Fibroblast of lung (primary cell): ENCODE measurements around the gene DCST2. TPM values are rescaled to one million over a fixed set of nuclear protein-coding genes. Genes with fewer than 3 reads are reported as not detected.

Source experiments
- DNase-seq, 2 donors: peaks; one replicate each; pipeline versions ENCODE4 v3.0.0 to v3.0.0-alpha.2; 2010; ENCODE audit warnings: low read depth in 2 of 2
- H2AFZ ChIP-seq: 2 replicates; pipeline ENCODE4 v1.5.1; 2012; ENCODE audit warnings: low read length, control low read depth, inconsistent platforms
- H3K27ac ChIP-seq: 2 replicates; pipeline ENCODE4 v1.5.1; 2011; ENCODE audit warnings: low read length, control low read depth; ENCODE audit not compliant: insufficient read depth
- H3K27me3 ChIP-seq: 2 replicates; pipeline ENCODE4 v1.5.1; 2011; ENCODE audit warnings: mild to moderate bottlenecking, low read length; ENCODE audit not compliant: control insufficient read depth, insufficient read depth
- H3K36me3 ChIP-seq: 2 replicates; pipeline ENCODE4 v1.5.1; 2011; ENCODE audit warnings: low read length; ENCODE audit not compliant: control insufficient read depth, insufficient read depth
- H3K4me1 ChIP-seq: 2 replicates; pipeline ENCODE4 v1.5.1; 2011; ENCODE audit warnings: low read length; ENCODE audit not compliant: control insufficient read depth, insufficient read depth; ENCODE audit errors: extremely low read depth
- H3K4me2 ChIP-seq: 2 replicates; pipeline ENCODE4 v1.5.1; 2011; ENCODE audit warnings: low read length, control low read depth; ENCODE audit not compliant: insufficient read depth; ENCODE audit errors: extremely low read depth
- H3K4me3 ChIP-seq, 4 experiments: fragments of 200-600 bp in 1 of 4; sonication (generic) in 1 of 4; replicated peaks in 1 of 4; 2 replicates each; pipeline ENCODE4 v1.5.1; 2011 to 2016; ENCODE audit warnings: low read length in 4 of 4, low read depth in 3 of 4, mild to moderate bottlenecking in 3 of 4, control low read depth in 2 of 4, inconsistent platforms in 1 of 4, mixed read lengths in 1 of 4; ENCODE audit not compliant: insufficient read depth in 1 of 4; ENCODE audit errors: control extremely low read depth in 1 of 4
- H3K79me2 ChIP-seq: 2 replicates; pipeline ENCODE4 v1.5.1; 2012; ENCODE audit warnings: mild to moderate bottlenecking, low read length, inconsistent platforms; ENCODE audit not compliant: control insufficient read depth, insufficient read depth
- H3K9ac ChIP-seq: 2 replicates; pipeline ENCODE4 v1.5.1; 2011; ENCODE audit warnings: mild to moderate bottlenecking, low read length, control low read depth; ENCODE audit not compliant: insufficient read depth
- H3K9me3 ChIP-seq: 2 replicates; pipeline ENCODE4 v1.5.1; 2012; ENCODE audit warnings: low read depth, low read length; ENCODE audit not compliant: control insufficient read depth, insufficient read depth
- H4K20me1 ChIP-seq: 2 replicates; pipeline ENCODE4 v1.5.1; 2011; ENCODE audit warnings: low read length; ENCODE audit not compliant: control insufficient read depth, insufficient read depth; ENCODE audit errors: extremely low read depth
- CTCF ChIP-seq, 2 donors: IDR thresholded peaks in 1 of 2; conservative IDR thresholded peaks in 1 of 2; 1 replicate in 1 of 2; 2 replicates in 1 of 2; pipeline ENCODE4 v1.5.1; 2011 to 2012; ENCODE audit warnings: low read length in 2 of 2, control low read depth in 1 of 2, inconsistent platforms in 1 of 2, low read depth in 1 of 2, mild to moderate bottlenecking in 1 of 2
- EZH2 ChIP-seq: IDR thresholded peaks from 2 replicates; pipeline ENCODE4 v1.5.1; 2012; ENCODE audit warnings: low read length, control low read depth, mild to moderate bottlenecking; ENCODE audit errors: missing control alignments
- polyA plus RNA-seq, 2 donors: library from polyadenylated mRNA; depleted of rRNA in 1 of 2; stranded (reverse) in 1 of 2; unstranded in 1 of 2; fragments of >200 nt; gene quantifications; 2 replicates each; pipeline ENCODE4 v1.2.1, GENCODE V29; 2011 to 2012; ENCODE audit warnings: missing spikeins in 1 of 2
- total RNA-seq: library from RNA; depleted of rRNA; stranded (reverse); fragments of >200 nt; gene quantifications from 2 replicates; pipeline ENCODE4 v1.2.1, GENCODE V29; 2014

DCST2 gene
- total and polyA plus RNA-seq, 2 donors (not counting 1 experiment from before 2014, with no cell fraction given) = 0.06 to 0.17 TPM

GRCh38 chr1:155078469-155079209 is 45.1 kb upstream of the DCST2 start, which contains the start of gene EFNA3:
Gene EFNA3, plus strand, starts transcription at chr1:155078837. Its CDS starts 105 bp downstream, at chr1:155078942.
- H4K20me1 ChIP-seq = no peaks in the 10 kb centered on the region
- peak in 1 of 2 donors; percentile 50 for DNase-seq
- no peak within 1 kb of the TSS for H3K27ac ChIP-seq
- H3K27me3 ChIP-seq = peaks cover 70% of the 10 kb centered on the region
- no peak within 1 kb of the TSS for H3K9ac ChIP-seq
- H2AFZ ChIP-seq = no peak within 1 kb of the TSS
- no peaks in the 10 kb centered on the region for H3K9me3 ChIP-seq
- H3K79me2 ChIP-seq = no peaks in the 10 kb centered on the region
- peak within 1 kb of the TSS; percentile 71 for H3K4me2 ChIP-seq
- peak within 1 kb of the TSS in 2 of 4 experiments; percentile 30 to 37 for H3K4me3 ChIP-seq
- H3K36me3 ChIP-seq = no peaks in the 10 kb centered on the region
- no peaks in the 10 kb centered on the region for H3K4me1 ChIP-seq
- no peak for TF ChIP-seq CTCF (conservative IDR thresholded peaks at IDR 0.05 in 1 of 2, IDR thresholded peaks at IDR 0.05 in 1 of 2; ENCODE audit: low read depth in 1 of 2, low read length in 2 of 2)
- TF ChIP-seq EZH2 = no peak

- H3K4me3 ChIP-seq = no peak overlapping the region
- no peak for DNase-seq
Measured at GRCh38 chr1:155077758-155078445, 44.3 kb upstream of the DCST2 start.

More at GRCh38 chr1:155077758-155078445, 44.3 kb upstream of the DCST2 start:
- Histone ChIP-seq H3K4me2 (no peak overlapping the region), H3K36me3 (no peaks in the 10 kb centered on the region), H3K27me3 (peaks cover 68% of the 10 kb centered on the region), H3K9ac (no peak overlapping the region), H3K4me1 (no peaks in the 10 kb centered on the region), H4K20me1 (no peaks in the 10 kb centered on the region), H2AFZ (no peak overlapping the region), H3K9me3 (no peaks in the 10 kb centered on the region), H3K27ac (no peak overlapping the region), H3K79me2 (no peaks in the 10 kb centered on the region)
- TF ChIP-seq CTCF (conservative IDR thresholded peaks at IDR 0.05 in 1 of 2, IDR thresholded peaks at IDR 0.05 in 1 of 2; ENCODE audit: low read depth in 1 of 2, low read length in 2 of 2) (no peak), EZH2 (no peak)
